CD4-positive, alpha-beta memory T cell (primary cell): Measurements from ENCODE around the gene DMGDH. TPM values are rescaled to one million over a fixed set of nuclear protein-coding genes. Genes with fewer than 3 reads are reported as not detected.

Experiments used
- CTCF ChIA-PET: fragments of 350-600 bp; sonication (Branson Sonifier 250); formaldehyde crosslinking; loops from one replicate; lab custom pipeline; 2021; ENCODE audit warnings: inconsistent platforms; ENCODE audit not compliant: partially characterized antibody; lab: Charles Lee
- POLR2A ChIA-PET: fragments of 350-600 bp; sonication (Branson Sonifier 250); formaldehyde crosslinking; loops from one replicate; lab custom pipeline; 2021; ENCODE audit not compliant: partially characterized antibody; lab: Charles Lee
- DNase-seq, 5 donors: peaks; one replicate each; pipeline versions ENCODE4 v3.0.0 to v3.0.0-alpha.2; 2020 to 2022; ENCODE audit warnings: mixed read lengths in 1 of 5
- H3K27ac ChIP-seq: one replicate; pipeline ENCODE4 v1.7.0; 2013; ENCODE audit warnings: low read depth, low read length
- H3K27me3 ChIP-seq: 2 replicates; pipeline ENCODE4 v1.7.0; 2013; ENCODE audit warnings: mild to moderate bottlenecking, low read length, moderate library complexity; ENCODE audit not compliant: insufficient read depth
- H3K36me3 ChIP-seq: 2 replicates; pipeline ENCODE4 v1.7.0; 2013; ENCODE audit warnings: mild to moderate bottlenecking, low read length, moderate library complexity; ENCODE audit not compliant: insufficient read depth
- H3K4me1 ChIP-seq: 2 replicates; pipeline ENCODE4 v1.7.0; 2013; ENCODE audit warnings: mild to moderate bottlenecking, low read length, moderate library complexity; ENCODE audit not compliant: insufficient read depth
- H3K4me3 ChIP-seq, 2 donors: one replicate each; pipeline ENCODE4 v1.7.0; 2013; ENCODE audit warnings: low read length in 2 of 2, mild to moderate bottlenecking in 1 of 2
- H3K9me3 ChIP-seq, 2 donors: one replicate each; pipeline ENCODE4 v1.7.0; 2013; ENCODE audit warnings: low read length in 2 of 2, control low read depth in 1 of 2; ENCODE audit not compliant: control insufficient read depth in 1 of 2
- H3K27ac Mint-ChIP-seq, 7 donors: one replicate each; pipeline ENCODE4 v1.8.0; 2020 to 2021; ENCODE audit warnings: mixed read lengths in 7 of 7, mild to moderate bottlenecking in 6 of 7, inconsistent platforms in 3 of 7, moderate library complexity in 3 of 7
- H3K27me3 Mint-ChIP-seq, 2 donors: one replicate each; pipeline ENCODE4 v1.8.0; 2020 to 2021; ENCODE audit warnings: mixed read lengths in 2 of 2
- H3K36me3 Mint-ChIP-seq, 2 donors: one replicate each; pipeline ENCODE4 v1.8.0; 2020 to 2021; ENCODE audit warnings: mixed read lengths in 2 of 2, inconsistent platforms in 1 of 2, mild to moderate bottlenecking in 1 of 2
- H3K4me1 Mint-ChIP-seq, 4 donors: one replicate each; pipeline ENCODE4 v1.8.0; 2020 to 2021; ENCODE audit warnings: mixed read lengths in 4 of 4, mild to moderate bottlenecking in 1 of 4
- H3K4me3 Mint-ChIP-seq, 8 donors: one replicate each; pipeline ENCODE4 v1.8.0; 2020 to 2021; ENCODE audit warnings: mixed read lengths in 8 of 8, mild to moderate bottlenecking in 7 of 8, moderate library complexity in 6 of 8, inconsistent platforms in 3 of 8
- H3K9me3 Mint-ChIP-seq, 8 donors: one replicate each; pipeline ENCODE4 v1.8.0; 2020 to 2021; ENCODE audit warnings: mixed read lengths in 8 of 8, mild to moderate bottlenecking in 5 of 8, inconsistent platforms in 3 of 8, moderate library complexity in 1 of 8
- intact Hi-C: fragments of 100-400 bp; cut with micrococcal nuclease; formaldehyde crosslinking; loops from one replicate; pipeline ENCODE4 v1.15.1; 2023
- polyA plus RNA-seq, 2 donors: library from polyadenylated mRNA; unstranded; fragments of 300-500 nt; fragmentation: Illumina TruSeq; gene quantifications; one replicate each; pipeline ENCODE4 v1.2.3, GENCODE V29; 2021
- total RNA-seq, 2 experiments: library from RNA; stranded (reverse); gene quantifications; one replicate each; pipeline ENCODE4 v1.2.3, GENCODE V29; 2021

DMGDH gene
- total and polyA plus RNA-seq, 4 experiments from 2014 or later, result 0.10 to 0.49 TPM; not detected in 2

DNA sequence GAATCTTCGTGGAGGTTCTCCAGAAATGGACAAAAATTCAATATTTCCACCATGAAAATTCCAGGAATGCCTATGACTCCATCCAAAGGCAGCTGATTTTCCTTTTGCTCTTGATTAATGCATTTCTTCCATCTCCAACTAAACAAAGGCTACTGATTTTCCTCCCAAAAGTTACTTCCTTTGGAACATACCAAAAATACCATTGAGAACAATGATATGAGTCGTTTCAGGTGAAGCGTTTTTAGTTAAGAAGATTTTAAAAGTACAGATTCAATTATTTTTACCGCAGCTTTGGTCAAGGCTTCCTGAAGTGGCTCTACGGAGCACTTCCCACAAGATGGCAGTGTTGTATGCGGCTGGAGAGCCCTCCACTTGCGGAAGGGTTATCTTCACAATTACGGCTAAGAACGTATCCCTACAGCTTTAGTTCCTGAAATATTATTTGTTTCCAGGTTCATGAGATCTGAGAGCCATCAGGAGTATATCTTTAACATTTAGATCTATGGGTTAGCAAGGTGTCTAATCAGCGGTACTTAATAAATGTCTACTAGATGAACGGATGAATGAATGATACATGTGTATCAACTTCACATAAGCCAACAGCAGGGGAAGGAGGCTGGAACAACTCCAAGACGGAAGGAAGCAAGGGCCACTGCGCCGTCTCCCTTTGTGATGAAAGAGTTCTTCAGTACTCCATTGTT, 48.5 kb downstream of the DMGDH start:
- Mint-ChIP-seq H3K36me3 (no peaks in the 10 kb centered on the region), H3K4me3 (peak overlapping the region in 3 of 8 donors; percentile 11 to 33 (median 20)), H3K27ac (no peak overlapping the region), H3K27me3 (peaks cover 22 to 53% of the 10 kb centered on the region in 2 donors), H3K9me3 (no peaks in the 10 kb centered on the region), H3K4me1 (peaks cover 0 to 11% (median 4%) of the 10 kb centered on the region in 4 donors)
- ChIA-PET POLR2A (interaction anchor here (1.0 kb wide), 1 partner anchor 37 kb away, joined by 6 read pairs; no protein-coding TSS in a partner anchor), CTCF (interaction anchor here (0.7 to 5.9 kb wide), 20 partner anchors 9 to 444 kb away, joined by 3 to 64 read pairs (median 4); partner anchors contain the start of gene ARSB)
- DNase-seq, result peak in 3 of 5 donors; percentile 14 to 21 (median 18)
- no peaks in the 10 kb centered on the region for H3K9me3 ChIP-seq
- H3K27ac ChIP-seq, result no peak overlapping the region
- intact Hi-C loops, result loop anchor here (1.0 to 10.0 kb wide), 5 partner anchors 36 to 1064 kb away; partner anchors contain the start of gene ARSB
- no peak overlapping the region for H3K4me3 ChIP-seq
- H3K27me3 ChIP-seq, result peaks cover 12% of the 10 kb centered on the region
- H3K36me3 ChIP-seq, result no peaks in the 10 kb centered on the region
- H3K4me1 ChIP-seq, result no peaks in the 10 kb centered on the region

DNA sequence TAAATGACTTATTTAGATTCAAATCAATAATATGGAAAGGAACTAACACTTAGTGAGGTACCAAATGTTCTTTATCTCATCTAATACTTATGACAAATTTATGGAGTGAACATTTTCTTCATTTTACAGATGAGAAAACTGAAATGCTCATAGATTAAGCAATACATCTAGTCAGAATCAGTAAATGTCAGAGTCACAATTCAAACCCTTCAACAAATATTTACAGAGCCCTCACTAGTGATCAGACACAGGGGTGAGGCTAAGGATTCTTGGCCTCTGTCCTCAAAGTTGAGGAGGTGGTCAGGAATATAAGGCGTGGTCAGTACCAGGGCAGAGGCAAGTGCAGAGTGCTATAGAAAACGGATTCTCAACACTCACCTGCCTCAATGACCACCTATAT, 54.8 kb downstream of the DMGDH start:
- peaks cover 0 to 4% of the 10 kb centered on the region in 2 donors for H3K9me3 ChIP-seq
- no peak overlapping the region for H3K27ac Mint-ChIP-seq
- peaks cover 6 to 22% (median 12%) of the 10 kb centered on the region in 8 donors for H3K9me3 Mint-ChIP-seq
- no peaks in the 10 kb centered on the region for H3K4me1 ChIP-seq
- POLR2A ChIA-PET, result no interaction called here
- H3K27me3 Mint-ChIP-seq, result peaks cover 28 to 38% of the 10 kb centered on the region in 2 donors
- H3K36me3 ChIP-seq, result no peaks in the 10 kb centered on the region
- H3K27me3 ChIP-seq, result no peaks in the 10 kb centered on the region
- intact Hi-C loops, result no loop called here
- peaks cover 0 to 3% of the 10 kb centered on the region in 2 donors for H3K36me3 Mint-ChIP-seq
- no peak for DNase-seq
- H3K4me3 Mint-ChIP-seq, result no peak overlapping the region
- H3K27ac ChIP-seq, result no peak overlapping the region
- CTCF ChIA-PET, result interaction anchor here (2.2 kb wide), 1 partner anchor 10 kb away, joined by 24 read pairs; no protein-coding TSS in a partner anchor
- H3K4me3 ChIP-seq, result no peak overlapping the region
- no peaks in the 10 kb centered on the region for H3K4me1 Mint-ChIP-seq

- POLR2A ChIA-PET, result no interaction called here
- H3K4me1 Mint-ChIP-seq, result no peaks in the 10 kb centered on the region
- no peak overlapping the region for H3K27ac Mint-ChIP-seq
- H3K9me3 Mint-ChIP-seq, result peaks cover 6 to 22% (median 12%) of the 10 kb centered on the region in 8 donors
- no peak for DNase-seq
- H3K4me3 Mint-ChIP-seq, result no peak overlapping the region
- intact Hi-C loops, result no loop called here
- no peak overlapping the region for H3K27ac ChIP-seq
- H3K27me3 ChIP-seq, result no peaks in the 10 kb centered on the region
- peaks cover 0 to 3% of the 10 kb centered on the region in 2 donors for H3K36me3 Mint-ChIP-seq
- H3K36me3 ChIP-seq, result no peaks in the 10 kb centered on the region
- H3K4me3 ChIP-seq, result no peak overlapping the region
- no peaks in the 10 kb centered on the region for H3K4me1 ChIP-seq
- peaks cover 20 to 26% of the 10 kb centered on the region in 2 donors for H3K27me3 Mint-ChIP-seq
- H3K9me3 ChIP-seq, result peaks cover 0 to 4% of the 10 kb centered on the region in 2 donors
- CTCF ChIA-PET, result interaction anchor here (6.7 kb wide), 1 partner anchor 11 kb away, joined by 52 read pairs; no protein-coding TSS in a partner anchor
These were observed 57.6 kb downstream of the DMGDH start for GRCh38 chr5:79011869-79012268.

GRCh38 chr5:79011219-79011836, 58.1 kb downstream of the DMGDH start:
- Histone ChIP-seq H3K4me1 (no peaks in the 10 kb centered on the region), H3K36me3 (no peaks in the 10 kb centered on the region), H3K27me3 (no peaks in the 10 kb centered on the region), H3K9me3 (peaks cover 0 to 4% of the 10 kb centered on the region in 2 donors), H3K4me3 (no peak overlapping the region), H3K27ac (no peak overlapping the region)
- intact Hi-C loops, result no loop called here
- Mint-ChIP-seq H3K27me3 (peaks cover 20 to 26% of the 10 kb centered on the region in 2 donors), H3K4me1 (no peaks in the 10 kb centered on the region), H3K9me3 (peaks cover 6 to 22% (median 12%) of the 10 kb centered on the region in 8 donors), H3K36me3 (peaks cover 0 to 3% of the 10 kb centered on the region in 2 donors), H3K4me3 (no peak overlapping the region), H3K27ac (no peak overlapping the region)
- POLR2A ChIA-PET, result interaction anchor here (0.5 kb wide), 1 partner anchor 698 kb away, joined by 3 read pairs; no protein-coding TSS in a partner anchor
- no peak for DNase-seq
- CTCF ChIA-PET, result interaction anchor here (6.7 kb wide), 1 partner anchor 11 kb away, joined by 52 read pairs; no protein-coding TSS in a partner anchor

GRCh38 chr5:79008362-79008761, 61.1 kb downstream of the DMGDH start:
- DNase-seq, result no peak
- Histone ChIP-seq H3K27ac (no peak overlapping the region), H3K27me3 (no peaks in the 10 kb centered on the region), H3K4me1 (no peaks in the 10 kb centered on the region), H3K9me3 (peaks cover 0 to 4% of the 10 kb centered on the region in 2 donors), H3K4me3 (no peak overlapping the region), H3K36me3 (no peaks in the 10 kb centered on the region)
- ChIA-PET CTCF (interaction anchor here (1.0 to 6.7 kb wide), 2 partner anchors 14 to 19 kb away, joined by 3 to 52 read pairs; no protein-coding TSS in a partner anchor), POLR2A (no interaction called here)
- intact Hi-C loops, result no loop called here
- no peak overlapping the region for H3K4me3 Mint-ChIP-seq
- H3K4me1 Mint-ChIP-seq, result no peaks in the 10 kb centered on the region
- peaks cover 11 to 16% of the 10 kb centered on the region in 2 donors for H3K27me3 Mint-ChIP-seq
- H3K9me3 Mint-ChIP-seq, result peaks cover 5 to 15% (median 8%) of the 10 kb centered on the region in 8 donors
- no peak overlapping the region for H3K27ac Mint-ChIP-seq
- H3K36me3 Mint-ChIP-seq, result no peaks in the 10 kb centered on the region

GRCh38 chr5:79007872-79008271, 61.6 kb downstream of the DMGDH start:
- Histone ChIP-seq H3K4me3 (no peak overlapping the region), H3K4me1 (no peaks in the 10 kb centered on the region), H3K27me3 (no peaks in the 10 kb centered on the region), H3K27ac (no peak overlapping the region), H3K9me3 (peaks cover 0 to 3% of the 10 kb centered on the region in 2 donors), H3K36me3 (no peaks in the 10 kb centered on the region)
- ChIA-PET POLR2A (no interaction called here), CTCF (interaction anchor here (1.0 to 6.7 kb wide), 2 partner anchors 15 to 19 kb away, joined by 3 to 52 read pairs; no protein-coding TSS in a partner anchor)
- peaks cover under 1 to 10% (median 3%) of the 10 kb centered on the region in 8 donors for H3K9me3 Mint-ChIP-seq
- no peak for DNase-seq
- no peaks in the 10 kb centered on the region for H3K36me3 Mint-ChIP-seq
- no peaks in the 10 kb centered on the region for H3K4me1 Mint-ChIP-seq
- no peak overlapping the region for H3K27ac Mint-ChIP-seq
- H3K4me3 Mint-ChIP-seq, result no peak overlapping the region
- intact Hi-C loops, result no loop called here
- H3K27me3 Mint-ChIP-seq, result peaks cover 14 to 17% of the 10 kb centered on the region in 2 donors
